Esophagus squamous epithelium (tissue), 4 donors: ENCODE data around the gene UTRN.

Source experiments
- CTCF ChIP-seq, 6 experiments: fragments of 450-650 bp in 4 of 6; fragments of 200-600 bp in 2 of 6; sonication (generic) in 2 of 6; IDR thresholded peaks; one replicate each; pipeline ENCODE4 v1.5.1; 2016 to 2019; ENCODE audit warnings: antibody characterized with exemption in 6 of 6, mild to moderate bottlenecking in 4 of 6, moderate library complexity in 4 of 6
- POLR2A ChIP-seq, 4 donors: fragments of 450-650 bp; IDR thresholded peaks; one replicate each; pipeline ENCODE4 v1.6.1; 2017; ENCODE audit warnings: antibody characterized with exemption in 4 of 4, mild to moderate bottlenecking in 4 of 4, moderate library complexity in 3 of 4

- TF ChIP-seq CTCF (IDR thresholded peaks at IDR 0.05) (no peak), POLR2A (IDR thresholded peaks at IDR 0.05) (no peak)
Observed at GRCh38 chr6:144277174-144277573, 8.0 kb upstream of the UTRN start.
